Measurements from ENCODE around the gene SLC25A43. TPM values are rescaled to one million over a fixed set of nuclear protein-coding genes. Genes with fewer than 3 reads are reported as not detected.
A peak's percentile ranks its signal among the peaks of the same experiment; 100 is the strongest.

SLC25A43 gene
- total and polyA plus RNA-seq, 8 donors = 0.58 to 36.2 (median 9.7) TPM

GRCh38 chrX:119497185-119497584, 98.0 kb downstream of the SLC25A43 start:
- no peak for TF ChIP-seq POLR2A (IDR thresholded peaks at IDR 0.05)
- TF ChIP-seq POLR2AphosphoS5 (IDR thresholded peaks at IDR 0.05) = no peak
- TF ChIP-seq CTCF (IDR thresholded peaks at IDR 0.05) = no peak
- no peak for TF ChIP-seq EP300 (IDR thresholded peaks at IDR 0.05)
- Histone ChIP-seq H3K4me3 (no peak overlapping the region), H3K36me3 (no peaks in the 10 kb centered on the region), H3K9me3 (no peaks in the 10 kb centered on the region), H3K4me1 (no peaks in the 10 kb centered on the region), H3K27me3 (no peaks in the 10 kb centered on the region), H3K27ac (no peak overlapping the region)
- DNase-seq = no peak
- intact Hi-C loops (cut with DNase I; ENCODE audit: low total_unique reads) = no loop called here
- WGBS, 5 donors = 17 to 80% (median 63%) methylated on average over 1 of the region's 1 CpG

DNA sequence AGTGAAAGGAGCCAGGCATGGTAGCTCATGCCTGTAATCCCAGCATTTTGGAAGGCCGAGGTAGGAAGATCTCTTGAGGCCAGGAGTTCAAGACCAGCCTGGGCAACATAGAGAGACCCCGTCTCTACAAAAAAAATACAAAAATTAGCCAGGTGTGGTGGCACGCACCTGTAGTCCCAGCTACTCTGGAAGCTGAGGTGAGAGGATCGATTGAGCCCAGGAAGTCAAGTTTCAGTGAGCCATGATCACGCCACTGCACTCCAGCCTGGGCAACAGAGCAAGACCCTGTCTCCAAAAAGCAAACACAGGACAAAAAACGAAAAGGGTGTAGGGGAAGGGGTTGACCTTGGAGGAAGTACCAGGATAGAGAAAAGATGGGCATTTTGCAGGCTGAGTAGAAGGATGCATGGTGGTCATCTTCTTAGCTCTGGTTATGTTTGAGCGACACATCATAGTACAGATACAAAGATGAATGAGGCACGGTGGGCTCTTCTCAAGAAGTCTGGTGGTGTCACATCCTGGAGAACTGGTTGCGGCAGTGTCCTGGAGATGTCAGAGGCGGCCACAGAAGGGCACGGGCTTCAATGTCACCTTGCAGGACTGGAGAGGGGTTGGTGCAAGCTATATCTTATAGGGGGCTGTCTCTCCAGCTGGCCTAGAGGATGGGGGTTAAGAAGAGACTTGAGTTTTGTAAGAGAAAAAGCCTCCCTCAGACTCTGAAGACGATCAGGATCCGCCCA, 101.1 kb downstream of the SLC25A43 start:
- Histone ChIP-seq H3K9me3 (no peaks in the 10 kb centered on the region), H3K27ac (no peak overlapping the region)

DNA sequence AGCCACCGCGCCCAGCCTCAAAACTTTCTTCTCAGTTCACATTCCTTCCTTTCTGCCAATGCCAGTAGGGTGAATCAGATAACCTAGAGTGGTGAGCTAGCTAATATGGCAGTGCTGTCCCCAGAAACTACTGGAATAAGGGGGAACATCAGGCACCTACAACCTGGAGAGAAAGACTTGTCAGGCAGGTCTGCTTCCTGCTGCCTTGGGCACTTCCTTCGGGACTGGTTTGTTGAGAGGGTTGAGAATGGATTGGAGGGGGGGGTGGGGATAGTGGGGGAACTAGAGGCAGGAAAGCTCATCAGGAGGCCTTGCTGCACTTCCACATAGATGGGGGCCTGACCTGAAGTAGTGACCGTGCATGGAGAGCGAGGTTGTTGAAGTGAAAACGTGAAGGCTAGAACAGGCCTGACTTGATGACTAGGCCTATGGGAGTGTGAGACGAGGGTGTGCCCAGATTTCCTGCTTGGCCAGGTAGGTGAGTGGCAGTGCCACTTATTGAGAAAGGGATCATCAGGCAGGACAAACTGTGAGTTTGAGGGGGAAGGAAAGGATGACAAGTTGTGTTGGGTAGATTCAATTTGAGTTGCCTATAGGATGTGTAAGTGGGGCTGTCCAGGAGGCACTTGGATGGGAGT, 102.5 kb downstream of the SLC25A43 start:
- H3K4me3 ChIP-seq = no peak overlapping the region
- no peaks in the 10 kb centered on the region for H3K9me3 ChIP-seq
- peaks cover 0 to 12% (median 4%) of the 10 kb centered on the region in 4 donors for H3K4me1 ChIP-seq
- intact Hi-C loops (cut with DNase I; ENCODE audit: low total_unique reads) = no loop called here
- H3K36me3 ChIP-seq = no peaks in the 10 kb centered on the region
- H3K27me3 ChIP-seq = no peaks in the 10 kb centered on the region
- peak overlapping the region; percentile 3 to 82 (median 72) for H3K27ac ChIP-seq
- WGBS, 5 donors = 67 to 84% (median 72%) methylated on average over 7 of the region's 7 CpGs
- DNase-seq = no peak
- TF ChIP-seq CTCF (IDR thresholded peaks at IDR 0.05) (no peak), POLR2A (IDR thresholded peaks at IDR 0.05) (no peak)

More for the DNA sequence above, 101.1 kb downstream of the SLC25A43 start:
- Histone ChIP-seq H3K4me1 (peaks cover 0 to 12% (median 4%) of the 10 kb centered on the region in 4 donors), H3K27me3 (no peaks in the 10 kb centered on the region), H3K4me3 (no peak overlapping the region), H3K36me3 (no peaks in the 10 kb centered on the region)
- WGBS, 5 donors = 80 to 89% (median 87%) methylated on average over 13 of the region's 13 CpGs
- DNase-seq = no peak
- intact Hi-C loops (cut with DNase I; ENCODE audit: low total_unique reads) = no loop called here
- TF ChIP-seq CTCF (IDR thresholded peaks at IDR 0.05) (no peak), POLR2AphosphoS5 (IDR thresholded peaks at IDR 0.05) (no peak), POLR2A (IDR thresholded peaks at IDR 0.05) (no peak), EP300 (IDR thresholded peaks at IDR 0.05) (no peak)

DNA sequence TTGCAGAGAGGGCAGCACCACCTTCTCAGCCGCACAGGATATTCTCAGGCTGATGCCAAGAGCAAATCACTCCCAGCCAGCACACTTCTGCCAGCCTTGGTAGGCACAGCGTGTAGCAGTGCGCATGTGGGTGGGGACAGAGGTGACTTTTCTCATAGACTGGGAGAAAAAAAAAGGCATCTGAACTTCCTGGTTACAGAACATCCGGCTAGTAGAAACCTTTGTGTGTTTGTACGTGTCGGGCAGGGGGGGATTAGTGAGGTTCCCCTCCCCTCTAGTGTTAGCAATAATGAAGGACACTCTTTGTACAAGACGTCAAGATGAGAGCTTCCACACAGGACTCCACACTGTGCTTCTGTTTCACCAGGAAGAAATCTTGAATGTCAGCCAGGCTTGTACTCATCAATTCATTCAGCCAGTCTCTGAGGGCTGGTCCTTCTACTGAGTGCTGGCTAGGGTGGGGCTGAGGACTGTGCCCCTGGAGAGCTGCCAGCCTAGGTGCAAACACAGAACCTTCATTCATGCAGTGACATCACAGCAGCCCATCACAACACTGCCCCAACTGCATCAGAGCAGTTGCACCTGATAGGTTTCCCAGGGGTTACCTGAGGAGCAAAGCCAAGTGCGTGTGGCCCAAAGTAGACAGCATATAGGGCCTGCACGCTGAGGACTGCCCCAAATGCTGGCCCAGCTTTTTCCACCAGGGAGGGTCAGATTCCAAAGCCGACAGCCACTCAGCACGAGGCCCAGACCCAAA, 103.8 kb downstream of the SLC25A43 start:
- intact Hi-C loops (cut with DNase I; ENCODE audit: low total_unique reads) = no loop called here
- Histone ChIP-seq H3K27me3 (no peaks in the 10 kb centered on the region), H3K27ac (peak overlapping the region; percentile 72 to 83 (median 79)), H3K4me3 (no peak overlapping the region), H3K4me1 (peaks cover 0 to 12% (median 4%) of the 10 kb centered on the region in 4 donors), H3K9me3 (no peaks in the 10 kb centered on the region), H3K36me3 (no peaks in the 10 kb centered on the region)
- WGBS, 5 donors = 12 to 50% (median 38%) methylated on average over 6 to 11 of the region's 11 CpGs
- TF ChIP-seq EP300 (IDR thresholded peaks at IDR 0.05) = no peak
- TF ChIP-seq POLR2AphosphoS5 (IDR thresholded peaks at IDR 0.05) = peak in 1 of 3 donors; percentile 24
- DNase-seq = peak; percentile 71 to 88

Data from stomach (tissue), 9 donors.